Ishikawa (cell line): ENCODE data around the gene ZCCHC14.

Experiments used
- CEBPB ChIP-seq: IDR thresholded peaks from 2 replicates; pipeline ENCODE4 v1.6.1; 2012
- EP300 ChIP-seq: IDR thresholded peaks from 2 replicates; pipeline ENCODE4 v1.6.1; 2012; ENCODE audit warnings: borderline replicate concordance
- NFIC ChIP-seq: IDR thresholded peaks from 2 replicates; pipeline ENCODE4 v1.6.1; 2012
- TAF1 ChIP-seq: IDR thresholded peaks from 2 replicates; pipeline ENCODE4 v1.6.1; 2012; ENCODE audit warnings: low read depth, mild to moderate bottlenecking
- YY1 ChIP-seq: IDR thresholded peaks from 2 replicates; pipeline ENCODE4 v1.6.1; 2012; ENCODE audit warnings: low read depth
- TF ChIP-seq, protein P1 (sequence below): IDR thresholded peaks from 2 replicates; pipeline ENCODE4 v1.6.1; 2012; ENCODE audit warnings: low read depth, mild to moderate bottlenecking

- no peak for TF ChIP-seq EP300
- TF ChIP-seq NFIC = no peak
- TF ChIP-seq CEBPB = no peak
- no peak for TF ChIP-seq YY1
- no peak for TF ChIP-seq TAF1
- TF ChIP-seq, protein P1, sequence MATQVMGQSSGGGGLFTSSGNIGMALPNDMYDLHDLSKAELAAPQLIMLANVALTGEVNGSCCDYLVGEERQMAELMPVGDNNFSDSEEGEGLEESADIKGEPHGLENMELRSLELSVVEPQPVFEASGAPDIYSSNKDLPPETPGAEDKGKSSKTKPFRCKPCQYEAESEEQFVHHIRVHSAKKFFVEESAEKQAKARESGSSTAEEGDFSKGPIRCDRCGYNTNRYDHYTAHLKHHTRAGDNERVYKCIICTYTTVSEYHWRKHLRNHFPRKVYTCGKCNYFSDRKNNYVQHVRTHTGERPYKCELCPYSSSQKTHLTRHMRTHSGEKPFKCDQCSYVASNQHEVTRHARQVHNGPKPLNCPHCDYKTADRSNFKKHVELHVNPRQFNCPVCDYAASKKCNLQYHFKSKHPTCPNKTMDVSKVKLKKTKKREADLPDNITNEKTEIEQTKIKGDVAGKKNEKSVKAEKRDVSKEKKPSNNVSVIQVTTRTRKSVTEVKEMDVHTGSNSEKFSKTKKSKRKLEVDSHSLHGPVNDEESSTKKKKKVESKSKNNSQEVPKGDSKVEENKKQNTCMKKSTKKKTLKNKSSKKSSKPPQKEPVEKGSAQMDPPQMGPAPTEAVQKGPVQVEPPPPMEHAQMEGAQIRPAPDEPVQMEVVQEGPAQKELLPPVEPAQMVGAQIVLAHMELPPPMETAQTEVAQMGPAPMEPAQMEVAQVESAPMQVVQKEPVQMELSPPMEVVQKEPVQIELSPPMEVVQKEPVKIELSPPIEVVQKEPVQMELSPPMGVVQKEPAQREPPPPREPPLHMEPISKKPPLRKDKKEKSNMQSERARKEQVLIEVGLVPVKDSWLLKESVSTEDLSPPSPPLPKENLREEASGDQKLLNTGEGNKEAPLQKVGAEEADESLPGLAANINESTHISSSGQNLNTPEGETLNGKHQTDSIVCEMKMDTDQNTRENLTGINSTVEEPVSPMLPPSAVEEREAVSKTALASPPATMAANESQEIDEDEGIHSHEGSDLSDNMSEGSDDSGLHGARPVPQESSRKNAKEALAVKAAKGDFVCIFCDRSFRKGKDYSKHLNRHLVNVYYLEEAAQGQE = no peak
These were observed 134.6 kb downstream of the ZCCHC14 start for GRCh38 chr16:87358250-87358649.
